ENCODE measurements around the gene ACACA.

ACACA gene

GRCh38 chr17:37048811-37049210 lies 357.8 kb downstream of the ACACA start:
- no peak overlapping the region for H3K4me3 ChIP-seq (ENCODE audit: low read depth, low read length)
- POLR2A ChIA-PET, result no interaction called here
- CTCF ChIA-PET, result interaction anchor here (0.8 to 7.5 kb wide), 31 partner anchors 8 to 446 kb away, joined by 3 to 170 read pairs (median 10); partner anchors contain the start of gene MRM1
- no peak for DNase-seq (ENCODE audit: low read depth, low spot score)
- TF ChIP-seq CTCF (IDR thresholded peaks at IDR 0.05; ENCODE audit: insufficient read depth, low read length, missing control alignments), result no peak

- ChIA-PET POLR2A (interaction anchor here (0.7 to 1.0 kb wide), 2 partner anchors 9 to 13 kb away, joined by 3 to 5 read pairs; no protein-coding TSS in a partner anchor), CTCF (interaction anchor here (0.6 to 7.5 kb wide), 85 partner anchors 9 to 448 kb away, joined by 3 to 170 read pairs (median 4); partner anchors contain the start of genes AATF and MRM1)
- peak; percentile 76 for TF ChIP-seq CTCF (IDR thresholded peaks at IDR 0.05; ENCODE audit: insufficient read depth, low read length, missing control alignments)
- no peak overlapping the region for H3K4me3 ChIP-seq (ENCODE audit: low read depth, low read length)
- DNase-seq (ENCODE audit: low read depth, low spot score), result peak; percentile 36
These were observed 359.0 kb downstream of the ACACA start for GRCh38 chr17:37047631-37048104.

- no peak for TF ChIP-seq CTCF (IDR thresholded peaks at IDR 0.05; ENCODE audit: insufficient read depth, low read length, missing control alignments)
- no peak for DNase-seq (ENCODE audit: low read depth, low spot score)
- POLR2A ChIA-PET, result no interaction called here
- no peak overlapping the region for H3K4me3 ChIP-seq (ENCODE audit: low read depth, low read length)
- CTCF ChIA-PET, result interaction anchor here (1.0 to 7.5 kb wide), 9 partner anchors 9 to 443 kb away, joined by 3 to 170 read pairs (median 32); partner anchors contain the start of gene MRM1
These were observed 361.2 kb downstream of the ACACA start for GRCh38 chr17:37045351-37045922.

GRCh38 chr17:37043201-37043600 lies 363.4 kb downstream of the ACACA start:
- H3K4me3 ChIP-seq (ENCODE audit: low read depth, low read length), result no peak overlapping the region
- no peak for DNase-seq (ENCODE audit: low read depth, low spot score)
- no peak for TF ChIP-seq CTCF (IDR thresholded peaks at IDR 0.05; ENCODE audit: insufficient read depth, low read length, missing control alignments)
- CTCF ChIA-PET, result interaction anchor here (0.9 to 2.9 kb wide), 5 partner anchors 9 to 440 kb away, joined by 3 to 9 read pairs (median 4); no protein-coding TSS in a partner anchor
- POLR2A ChIA-PET, result no interaction called here

GRCh38 chr17:37041932-37042331 lies 364.7 kb downstream of the ACACA start:
- no peak for TF ChIP-seq CTCF (IDR thresholded peaks at IDR 0.05; ENCODE audit: insufficient read depth, low read length, missing control alignments)
- ChIA-PET CTCF (interaction anchor here (2.9 kb wide), 1 partner anchor 414 kb away, joined by 9 read pairs; no protein-coding TSS in a partner anchor), POLR2A (no interaction called here)
- H3K4me3 ChIP-seq (ENCODE audit: low read depth, low read length), result no peak overlapping the region
- no peak for DNase-seq (ENCODE audit: low read depth, low spot score)

- no peak for DNase-seq (ENCODE audit: low read depth, low spot score)
- H3K4me3 ChIP-seq (ENCODE audit: low read depth, low read length), result no peak overlapping the region
- ChIA-PET POLR2A (no interaction called here), CTCF (interaction anchor here (1.1 to 1.4 kb wide), 2 partner anchors 10 to 411 kb away, joined by 3 read pairs; no protein-coding TSS in a partner anchor)
- TF ChIP-seq CTCF (IDR thresholded peaks at IDR 0.05; ENCODE audit: insufficient read depth, low read length, missing control alignments), result no peak
These were observed 367.4 kb downstream of the ACACA start for GRCh38 chr17:37039269-37039668.
